Frontal cortex (tissue), 4 donors: Measurements from ENCODE around the gene SLC15A3. TPM values are rescaled to one million over a fixed set of nuclear protein-coding genes. Genes with fewer than 3 reads are reported as not detected.

Experiments
- DNase-seq, 2 donors: peaks; one replicate each; pipeline ENCODE4 v3.0.0; 2012; ENCODE audit warnings: low spot score in 2 of 2
- FAIRE-seq: peaks from 2 replicates; lab custom pipeline; 2012; peaks lifted over from hg19 to GRCh38; lab: Jason Lieb, UNC
- total RNA-seq: library from RNA; depleted of rRNA; stranded (reverse); fragments of >200 nt; gene quantifications from one replicate; pipeline ENCODE4 v1.2.3, GENCODE V29; 2014
- donor health status: control.
- donor health status: control.
- donor health status: control.

SLC15A3 gene
- total RNA-seq, 1 donor from 2014 or later: 3.3 TPM

DNA sequence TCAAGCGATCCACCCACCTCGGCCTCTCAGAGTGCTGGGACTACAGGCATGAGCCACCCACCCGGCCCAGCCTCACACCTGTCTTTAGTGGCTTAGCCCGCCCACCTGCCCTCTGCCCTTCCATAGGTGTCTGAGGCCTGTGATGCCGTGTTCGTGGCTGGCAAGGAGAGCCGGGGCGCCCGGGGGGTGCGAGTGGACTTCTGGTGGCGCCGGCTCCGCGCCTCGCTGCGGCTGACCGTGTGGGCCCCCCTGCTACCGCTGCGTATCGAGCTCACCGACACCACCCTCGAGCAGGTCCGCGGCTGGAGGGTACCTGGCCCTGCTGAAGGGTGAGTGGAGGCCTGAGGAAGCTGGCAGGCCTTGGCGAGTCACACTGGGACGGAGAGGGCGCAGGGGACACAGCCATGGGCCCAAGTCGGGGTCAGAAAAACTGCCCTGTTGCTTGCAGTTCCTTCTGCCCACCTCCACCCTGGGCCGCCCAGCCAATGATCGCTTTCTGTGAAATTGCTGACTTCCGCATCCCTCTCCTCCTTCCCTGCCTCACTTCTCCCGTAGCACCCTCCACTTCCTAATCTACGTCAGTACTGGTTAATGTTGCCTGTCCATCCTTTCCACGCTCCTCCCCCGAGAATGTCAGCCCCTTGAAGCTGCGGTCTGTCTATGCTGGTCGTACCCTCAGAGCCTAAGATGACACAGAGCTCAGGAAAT is 18.4 kb downstream of the SLC15A3 start:
- no peak for FAIRE-seq

DNA sequence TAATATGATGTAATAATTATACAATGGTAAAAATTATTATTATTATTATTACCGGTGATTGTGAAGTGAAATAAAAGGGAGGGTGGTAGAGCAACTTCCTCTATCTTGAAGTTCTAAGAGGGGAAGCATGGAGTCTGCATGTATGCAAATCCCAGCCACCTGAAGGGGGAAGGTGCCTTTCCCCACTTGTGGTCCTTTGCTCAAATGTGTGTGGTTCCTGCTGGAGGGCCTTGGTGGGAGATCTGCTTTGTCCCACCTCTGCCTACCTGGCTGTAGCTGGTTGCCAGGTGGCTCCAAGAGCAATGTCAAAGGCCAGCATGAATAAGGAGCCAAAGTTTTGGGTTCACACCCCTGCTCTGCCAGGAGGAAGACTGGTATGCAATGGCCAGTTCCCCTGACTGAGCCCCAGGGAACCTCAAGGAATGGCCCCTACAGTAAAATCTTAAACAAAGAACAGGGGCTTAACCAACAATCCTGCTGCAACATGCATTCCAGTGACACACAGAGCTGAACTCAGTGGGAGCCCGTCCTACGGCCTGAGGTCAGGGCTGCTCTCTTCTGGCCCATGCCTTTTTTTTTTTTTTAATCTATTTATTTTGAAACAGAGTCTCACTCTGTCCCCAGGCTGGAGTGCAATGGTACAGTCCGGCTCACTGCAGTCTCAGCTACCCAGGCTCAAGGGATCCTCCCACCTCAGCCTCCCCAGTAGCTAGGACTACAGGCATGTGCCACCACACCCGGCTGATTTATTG is 19.2 kb downstream of the SLC15A3 start:
- FAIRE-seq (no peak), DNase-seq (no peak)

More for the DNA sequence above, 18.4 kb downstream of the SLC15A3 start:
- DNase-seq: no peak

DNA sequence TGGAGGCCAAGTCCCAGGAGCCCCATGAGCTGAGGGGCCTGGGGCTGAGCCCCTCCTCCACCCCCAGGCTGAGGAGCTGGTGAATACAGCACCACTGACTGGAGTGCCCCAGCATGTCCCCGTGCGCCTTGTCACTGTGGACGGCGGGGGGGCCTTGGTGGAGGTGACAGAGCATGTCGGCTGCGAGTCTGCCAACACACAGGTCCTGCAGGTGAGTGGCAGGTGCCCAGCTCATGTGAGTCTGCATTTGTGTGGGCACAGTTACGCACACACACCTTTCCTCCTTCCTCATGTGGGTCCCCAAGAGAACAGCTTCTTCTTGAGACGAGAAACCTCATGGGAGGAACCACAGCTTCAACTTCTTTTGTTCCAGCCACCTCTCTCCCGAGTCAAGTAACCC is 20.1 kb downstream of the SLC15A3 start:
- no peak for DNase-seq
- no peak for FAIRE-seq

DNA sequence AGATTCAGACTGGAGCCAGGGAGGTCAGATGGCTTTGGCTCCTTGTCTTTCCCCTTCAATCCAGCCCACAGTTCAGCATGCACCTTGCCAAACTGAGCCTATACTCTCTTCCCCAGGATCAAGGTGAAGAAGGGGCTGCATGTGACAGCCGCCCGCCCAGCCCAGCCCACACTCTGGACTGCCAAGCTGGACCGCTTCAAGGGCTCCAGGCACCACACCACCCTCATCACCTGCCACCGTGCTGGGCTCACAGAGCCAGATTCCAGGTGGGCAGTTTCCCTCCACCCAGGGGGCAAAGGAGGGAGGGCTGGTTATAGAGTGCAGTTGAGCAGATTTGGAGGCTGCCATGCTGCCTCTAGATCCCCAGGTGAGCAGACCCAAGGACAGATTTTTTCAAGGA is 21.6 kb downstream of the SLC15A3 start:
- FAIRE-seq (no peak), DNase-seq (no peak)

DNA sequence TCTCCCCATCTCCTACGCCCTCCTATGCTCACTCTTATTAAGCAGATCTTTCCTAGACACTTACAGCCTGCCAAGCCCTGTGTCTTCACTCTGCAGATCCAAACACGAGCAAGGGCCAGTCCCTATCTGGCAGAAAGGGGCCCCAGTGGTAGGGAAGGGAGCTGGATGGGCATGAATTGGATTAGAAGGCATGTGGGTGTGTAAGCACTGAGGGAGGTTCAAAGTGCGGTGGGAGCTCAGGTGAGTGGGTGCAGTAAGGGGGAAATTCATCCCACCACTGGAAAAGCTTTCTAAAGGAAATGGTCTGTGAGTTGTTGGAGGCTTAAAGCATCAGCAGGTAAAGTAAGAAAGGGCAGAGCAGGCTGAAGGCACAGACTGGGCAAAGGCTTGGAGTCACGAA is 22.2 kb downstream of the SLC15A3 start:
- DNase-seq: no peak
- FAIRE-seq: no peak

DNA sequence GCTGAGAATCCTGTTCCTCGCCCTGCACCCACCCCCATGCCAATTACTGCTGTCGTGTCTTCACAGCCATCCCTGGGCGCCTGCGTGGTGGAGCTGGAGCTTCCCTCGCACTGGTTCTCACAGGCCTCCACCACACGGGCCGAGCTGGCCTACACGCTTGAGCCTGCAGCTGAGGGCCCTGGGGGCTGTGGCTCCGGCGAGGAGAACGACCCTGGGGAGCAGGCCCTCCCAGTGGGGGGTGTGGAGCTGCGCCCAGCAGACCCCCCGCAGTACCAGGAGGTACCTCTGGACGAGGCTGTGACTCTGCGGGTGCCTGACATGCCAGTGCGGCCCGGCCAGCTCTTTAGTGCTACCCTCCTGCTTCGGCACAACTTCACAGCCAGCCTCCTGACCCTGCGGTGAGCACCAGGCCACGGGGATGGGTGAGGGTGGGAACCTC is 23.4 kb downstream of the SLC15A3 start:
- DNase-seq (no peak), FAIRE-seq (no peak)

DNA sequence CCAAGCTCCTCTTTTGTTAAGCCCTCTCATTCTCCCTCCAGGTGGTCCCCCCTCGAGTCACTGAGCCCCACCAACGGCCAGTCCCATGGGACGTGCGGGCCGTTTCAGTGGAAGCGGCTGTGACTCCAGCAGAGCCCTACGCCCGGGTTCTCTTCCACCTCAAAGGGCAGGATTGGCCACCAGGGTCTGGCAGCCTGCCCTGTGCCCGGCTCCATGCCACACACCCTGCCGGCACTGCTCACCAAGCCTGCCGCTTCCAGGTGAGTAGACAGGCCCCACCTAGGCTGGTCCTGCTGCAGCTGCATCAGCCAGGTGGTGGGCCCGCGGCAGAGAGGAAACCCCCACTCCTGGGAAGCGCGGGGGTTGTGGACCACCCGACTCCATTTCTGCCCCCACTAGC is 24.4 kb downstream of the SLC15A3 start:
- no peak for DNase-seq
- FAIRE-seq: no peak

DNA sequence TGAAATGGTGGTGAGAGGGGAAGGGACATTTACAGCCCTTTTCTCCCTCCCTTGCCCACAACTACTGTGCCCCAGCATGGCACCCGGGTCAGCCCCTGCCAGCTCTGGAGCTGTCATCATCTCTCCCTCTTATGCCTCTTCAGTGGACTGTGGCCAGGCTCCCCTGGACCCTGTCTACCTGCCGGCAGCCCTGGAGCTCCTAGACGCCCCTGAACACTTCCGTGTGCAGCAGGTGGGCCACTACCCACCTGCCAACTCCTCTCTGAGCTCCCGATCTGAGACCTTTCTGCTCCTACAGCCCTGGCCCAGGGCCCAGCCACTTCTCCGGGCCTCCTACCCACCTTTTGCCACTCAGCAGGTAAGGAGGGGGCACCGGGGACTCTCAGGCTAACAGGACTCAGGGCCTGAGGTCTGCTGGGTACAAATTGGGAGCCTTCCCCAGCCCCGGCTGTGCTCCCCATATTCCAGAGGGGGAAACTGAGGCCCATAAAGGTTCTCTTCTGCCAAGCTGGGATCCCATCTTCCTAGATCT is 24.8 kb downstream of the SLC15A3 start:
- DNase-seq (no peak), FAIRE-seq (no peak)

DNA sequence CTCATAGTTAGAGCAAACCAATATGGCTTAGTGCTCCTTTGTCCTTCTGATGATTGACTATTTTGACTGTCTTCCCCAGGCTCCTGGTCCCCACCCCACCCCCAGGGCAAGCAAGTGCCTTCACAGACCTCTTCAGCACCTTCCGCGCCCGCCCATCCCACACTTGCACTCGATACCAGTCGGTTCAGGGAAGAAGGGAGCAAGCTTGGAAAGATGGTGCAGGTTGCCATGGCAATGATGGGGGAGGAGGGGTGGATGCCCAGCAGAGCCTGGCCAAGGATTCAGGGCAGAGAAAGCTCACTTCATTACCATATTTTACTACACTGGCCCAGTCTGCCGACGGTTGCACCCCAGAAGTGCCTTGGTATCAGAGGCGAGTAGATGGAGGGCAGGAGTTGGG is 25.5 kb downstream of the SLC15A3 start:
- FAIRE-seq (no peak), DNase-seq (no peak)

DNA sequence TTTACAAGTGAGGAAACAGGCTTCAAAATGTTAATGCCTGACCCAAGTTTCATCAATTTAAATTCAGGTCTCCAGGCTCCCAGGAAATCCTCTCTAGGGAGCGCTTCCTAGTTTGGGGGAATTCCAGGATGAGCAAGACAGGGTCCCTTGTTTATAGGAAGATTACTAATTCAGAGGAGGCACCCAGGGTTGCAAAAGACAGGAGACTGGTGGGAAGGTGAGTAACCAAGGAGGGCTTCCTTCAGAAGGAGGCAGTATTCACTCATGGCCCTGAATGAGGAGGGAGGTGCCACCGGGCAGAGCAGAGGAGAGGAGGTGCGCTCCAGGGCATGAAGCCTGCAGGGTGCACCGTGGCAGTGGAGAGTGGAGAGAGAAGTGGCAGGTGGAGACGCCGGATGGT is 26.1 kb downstream of the SLC15A3 start:
- FAIRE-seq (no peak), DNase-seq (no peak)

DNA sequence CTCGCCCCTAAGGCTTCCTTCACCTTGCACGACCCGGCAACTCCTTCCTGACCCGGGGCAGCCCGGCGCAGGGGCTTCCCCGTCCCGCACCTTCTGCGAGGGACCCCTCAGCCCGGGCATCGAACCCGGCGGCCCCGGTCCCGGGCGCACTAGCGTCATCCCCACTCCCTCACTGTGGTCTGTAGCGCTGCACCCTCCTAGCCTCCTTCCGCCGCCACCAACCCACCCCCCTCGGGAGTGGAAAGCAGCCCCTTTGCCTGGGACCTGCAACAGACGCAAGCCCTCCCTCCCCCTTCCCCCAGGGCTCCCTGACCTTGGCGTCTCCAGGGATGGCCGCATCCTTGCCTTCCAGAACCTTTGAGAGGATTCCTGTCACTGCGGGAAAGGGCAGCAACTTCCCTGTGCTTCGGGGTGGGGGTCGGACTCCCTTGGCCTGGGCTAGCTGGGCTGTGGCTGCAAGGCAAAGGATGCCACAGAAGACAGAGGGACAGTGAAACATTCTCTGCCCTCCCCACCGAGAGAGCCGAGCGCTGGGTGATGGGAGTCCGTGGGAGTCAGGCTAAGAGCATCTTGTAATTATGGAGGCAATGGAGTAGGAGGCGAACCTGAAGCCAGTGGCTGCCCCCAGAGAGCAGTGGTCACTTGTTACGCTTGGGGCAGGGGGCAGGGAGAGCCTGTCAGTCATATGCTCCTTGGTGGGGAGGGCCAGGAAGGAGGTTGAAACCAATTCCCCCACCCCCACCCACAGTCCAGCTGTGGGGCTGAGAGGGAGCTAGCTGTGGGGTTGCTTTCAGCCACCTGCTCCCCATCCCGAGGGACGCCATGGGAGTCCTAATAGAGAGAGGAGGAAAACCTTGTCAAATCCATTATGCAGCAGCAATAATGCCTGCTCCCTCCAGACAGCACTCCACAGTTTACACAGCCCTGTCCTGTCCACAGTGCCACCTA is 26.8 kb downstream of the SLC15A3 start:
- FAIRE-seq: no peak

DNA sequence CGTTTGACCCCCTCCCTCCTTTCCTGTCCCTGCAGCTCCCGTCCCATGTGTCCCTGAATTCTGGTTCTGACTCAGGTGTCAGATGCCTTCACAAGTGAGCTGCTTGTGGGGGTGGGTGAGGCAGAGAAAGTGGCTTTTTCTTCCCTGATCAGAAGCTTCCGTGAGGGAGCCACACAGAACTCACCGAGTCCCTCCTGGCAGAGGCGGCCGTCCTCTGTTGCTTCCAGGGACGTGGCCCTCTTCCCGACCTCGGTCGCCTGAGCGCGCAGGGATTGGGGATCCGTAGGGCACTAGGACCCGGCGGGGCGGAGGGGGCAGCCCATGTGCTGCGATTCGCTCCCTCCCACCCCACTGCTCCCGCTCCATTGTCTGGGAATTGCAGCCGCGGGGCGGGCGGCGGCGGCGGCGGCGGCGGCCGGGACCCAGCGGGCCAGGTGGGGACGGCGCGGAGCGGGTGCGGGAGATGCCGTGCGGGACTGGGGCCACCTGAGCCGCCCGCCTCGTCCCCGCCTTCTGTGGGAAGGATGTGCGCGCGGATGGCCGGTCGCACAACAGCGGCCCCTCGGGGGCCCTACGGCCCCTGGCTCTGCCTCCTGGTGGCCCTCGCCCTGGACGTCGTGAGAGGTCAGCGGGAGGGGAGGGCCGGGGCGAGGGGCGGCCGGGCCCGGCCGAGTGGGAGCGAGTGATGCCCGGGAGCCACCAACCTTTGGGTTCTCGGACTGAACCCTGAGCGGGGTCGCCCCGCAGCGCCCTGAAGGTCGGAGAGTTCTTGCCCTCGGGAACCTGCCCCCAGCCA is 27.7 kb downstream of the SLC15A3 start, which contains the start of gene TMEM132A:
TMEM132A (plus strand) TSS at position 351 of the 796 bp plus-strand sequence; CDS start at position 525, 174 bp downstream.
- FAIRE-seq (no peak), DNase-seq (peak; percentile 93 to 94)

More for the DNA sequence above, 26.8 kb downstream of the SLC15A3 start:
- DNase-seq: no peak

DNA sequence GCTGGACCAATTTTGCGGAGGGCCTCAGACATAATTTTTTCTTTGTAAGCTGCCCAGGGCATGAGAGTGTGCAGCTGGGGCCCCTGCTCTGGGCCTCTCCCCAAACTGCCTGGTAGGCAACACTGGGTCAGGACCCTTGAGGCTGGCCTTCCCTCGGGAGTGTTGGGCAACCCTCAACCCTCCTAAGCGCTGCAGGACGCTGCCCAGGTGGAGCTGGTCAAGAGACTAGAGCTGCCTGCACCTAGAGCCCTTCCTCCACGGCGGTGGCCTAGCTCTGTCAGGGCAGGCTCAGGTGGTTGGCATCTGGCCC is 28.2 kb downstream of the SLC15A3 start:
- DNase-seq (no peak), FAIRE-seq (no peak)

DNA sequence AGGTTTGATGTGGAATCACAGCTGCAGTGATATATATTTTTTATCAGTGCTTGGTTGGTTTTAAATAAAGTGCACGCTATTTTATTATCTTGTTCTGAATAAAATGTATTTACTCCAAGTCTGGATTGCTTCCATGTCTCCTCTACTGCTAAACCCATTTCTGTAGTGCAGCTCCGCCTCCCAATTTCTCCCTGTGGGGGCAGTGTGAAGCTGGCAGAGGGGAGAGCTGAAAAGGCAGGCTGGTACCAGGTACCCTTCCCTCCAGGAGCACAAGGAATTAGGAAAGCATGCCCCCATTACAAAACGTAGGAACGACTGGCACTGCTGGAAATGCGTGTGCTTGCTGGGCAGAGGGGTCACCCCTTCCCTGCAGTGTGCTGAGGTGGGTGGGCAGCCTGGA is 28.6 kb downstream of the SLC15A3 start:
- FAIRE-seq (no peak), DNase-seq (no peak)

DNA sequence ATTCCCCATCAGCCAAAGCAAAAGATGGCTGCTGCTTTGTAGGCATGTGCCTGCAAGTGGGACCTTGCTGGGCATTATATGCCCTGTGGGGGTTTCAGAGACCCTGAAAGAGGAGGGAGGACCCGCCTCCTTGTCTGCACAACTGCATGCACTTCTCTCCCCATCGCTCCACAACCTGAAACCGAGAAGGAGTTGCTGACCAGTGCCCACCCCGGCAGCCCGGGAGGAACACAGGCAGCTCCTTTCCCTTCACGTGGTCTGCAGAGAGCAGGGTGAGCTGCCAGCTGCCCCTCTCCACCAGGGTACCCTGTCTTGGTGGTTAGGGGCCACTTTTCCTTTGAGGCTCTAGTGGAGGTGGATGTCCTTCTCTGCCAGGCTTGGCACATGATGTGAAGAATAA is 29.1 kb downstream of the SLC15A3 start:
- no peak for FAIRE-seq
- DNase-seq: no peak

DNA sequence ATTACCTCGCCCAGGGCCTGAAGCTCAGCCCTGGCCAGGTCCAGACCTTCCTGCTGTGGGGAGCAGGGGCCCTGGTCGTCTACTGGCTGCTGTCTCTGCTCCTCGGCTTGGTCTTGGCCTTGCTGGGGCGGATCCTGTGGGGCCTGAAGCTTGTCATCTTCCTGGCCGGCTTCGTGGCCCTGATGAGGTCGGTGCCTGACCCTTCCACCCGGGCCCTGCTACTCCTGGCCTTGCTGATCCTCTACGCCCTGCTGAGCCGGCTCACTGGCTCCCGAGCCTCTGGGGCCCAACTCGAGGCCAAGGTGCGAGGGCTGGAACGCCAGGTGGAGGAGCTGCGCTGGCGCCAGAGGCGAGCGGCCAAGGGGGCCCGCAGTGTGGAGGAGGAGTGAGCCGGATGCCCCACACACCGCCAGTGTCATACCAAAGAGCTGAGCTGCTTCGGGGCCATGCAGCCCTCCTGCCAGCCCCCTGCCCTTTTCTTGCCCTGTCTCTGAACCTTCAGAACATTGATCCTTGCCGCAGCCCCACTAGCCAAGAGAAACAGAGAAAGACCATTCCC is 30.1 kb downstream of the SLC15A3 start:
- no peak for FAIRE-seq
- no peak for DNase-seq

DNA sequence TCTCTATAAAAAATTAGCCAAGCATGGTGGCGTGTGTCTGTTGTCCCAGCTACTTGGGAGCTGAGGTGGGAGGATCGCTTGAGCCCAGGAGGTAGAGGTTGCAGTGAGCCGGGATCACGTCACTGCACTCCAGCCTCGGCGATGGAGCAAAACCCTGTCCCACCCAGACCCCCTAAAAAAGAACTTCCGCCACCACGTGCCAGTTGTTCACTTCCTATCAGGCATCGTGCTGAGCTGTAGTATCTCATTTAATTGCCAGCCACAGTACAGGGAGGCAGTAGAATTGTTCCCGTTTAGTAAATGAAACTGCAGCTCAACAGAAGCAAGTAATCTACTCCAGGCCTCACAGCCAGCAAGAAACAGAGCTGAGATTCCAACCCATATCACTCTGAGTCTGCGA is 30.7 kb downstream of the SLC15A3 start:
- FAIRE-seq: no peak

DNA sequence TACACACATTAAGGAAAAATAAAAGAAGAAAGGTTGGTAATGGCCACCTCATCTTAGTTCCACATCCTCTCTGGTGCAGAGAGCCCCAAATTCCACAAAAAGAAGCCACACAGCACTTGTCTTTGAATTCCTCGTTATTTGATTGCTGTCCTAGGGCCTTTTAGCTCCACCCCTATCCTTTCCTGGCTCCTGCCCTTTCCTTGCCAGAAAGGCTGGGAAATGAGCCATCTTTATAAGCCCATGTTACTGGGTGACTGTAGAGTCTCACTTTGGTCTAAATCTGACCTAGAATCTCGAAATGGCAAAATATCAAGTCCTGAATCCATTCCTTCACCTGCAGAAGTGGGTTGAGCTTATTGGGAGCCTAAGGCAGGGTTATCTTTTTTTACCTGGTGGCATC is 32.0 kb downstream of the SLC15A3 start:
- FAIRE-seq (no peak), DNase-seq (no peak)

More for the DNA sequence above, 30.7 kb downstream of the SLC15A3 start:
- no peak for DNase-seq

DNA sequence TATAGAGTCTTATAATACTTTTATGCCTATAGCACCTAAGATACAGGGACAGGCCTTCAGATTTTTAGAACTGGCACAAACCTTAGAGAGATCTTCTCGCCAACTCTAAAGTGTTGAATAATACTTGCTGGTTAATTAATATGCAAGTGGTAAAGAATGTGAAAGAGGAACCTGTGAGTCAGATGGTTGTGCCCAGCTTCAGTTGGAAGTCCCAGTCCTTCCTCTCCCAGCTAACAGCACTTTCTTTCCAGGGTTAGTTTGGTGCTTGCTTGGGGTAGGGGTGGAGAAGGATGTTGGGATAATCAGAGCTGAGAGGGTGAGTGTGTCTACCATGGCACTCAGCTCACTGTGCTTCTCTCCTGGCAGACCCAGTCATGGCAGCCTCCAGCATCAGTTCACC is 32.7 kb downstream of the SLC15A3 start:
- DNase-seq (no peak), FAIRE-seq (no peak)
